Stimulated activated CD4-positive, alpha-beta T cell treated with anti-CD3 and anti-CD28 coated beads, Interleukin-2, amount 100 ng/mL, for 24 hours (primary cell): ENCODE measurements around the gene CLN6.
"Not testable (repeated sequence)": the region's sequence is repeated elsewhere in the genome, so short reads cannot be mapped to it uniquely, and the experiment has no call there.

Experiments used
- DNase-seq, 2 donors: peaks; one replicate each; pipeline ENCODE4 v3.0.0-alpha.2; 2020

Gene CLN6

GRCh38 chr15:68186671-68187397, 42.7 kb downstream of the CLN6 start:
- no peak for DNase-seq

GRCh38 chr15:68184616-68185480, 44.7 kb downstream of the CLN6 start:
- DNase-seq = no peak

GRCh38 chr15:68183616-68184315, 45.8 kb downstream of the CLN6 start:
- DNase-seq = no peak

- DNase-seq = no peak
Measured at GRCh38 chr15:68177742-68178141, 51.8 kb downstream of the CLN6 start.

GRCh38 chr15:68176601-68177000, 52.9 kb downstream of the CLN6 start:
- DNase-seq = no peak

- no peak for DNase-seq
Measured at GRCh38 chr15:68175526-68175925, 54.0 kb downstream of the CLN6 start.

GRCh38 chr15:68173119-68173518, 56.4 kb downstream of the CLN6 start:
- DNase-seq = no peak

- DNase-seq = not testable (repeated sequence)
Measured at GRCh38 chr15:68172037-68172436, 57.5 kb downstream of the CLN6 start.

- DNase-seq = no peak
Measured at GRCh38 chr15:68166847-68167246, 62.7 kb downstream of the CLN6 start.

- DNase-seq = no peak
Measured at GRCh38 chr15:68163191-68163590, 66.3 kb downstream of the CLN6 start.

GRCh38 chr15:68158046-68158628, 71.4 kb downstream of the CLN6 start:
- no peak for DNase-seq

GRCh38 chr15:68157074-68157473, 72.5 kb downstream of the CLN6 start:
- no peak for DNase-seq
